ENCODE data around the gene SEPTIN5. TPM values are rescaled to one million over a fixed set of nuclear protein-coding genes. Genes with fewer than 3 reads are reported as not detected.
"Not testable (repeated sequence)": the region's sequence is repeated elsewhere in the genome, so short reads cannot be mapped to it uniquely, and the experiment has no call there.

SEPTIN5 gene
- total RNA-seq, 1 donor from 2014 or later = 9.3 TPM

GRCh38 chr22:19722178-19722981, 8.1 kb downstream of the SEPTIN5 start:
- Histone ChIP-seq H3K36me3 (no peaks in the 10 kb centered on the region), H3K27me3 (ENCODE audit: low read depth) (peaks cover 57% of the 10 kb centered on the region), H3K27ac (no peak overlapping the region), H3K4me1 (peaks cover 27% of the 10 kb centered on the region), H3K4me3 (no peak overlapping the region), H3K9me3 (no peaks in the 10 kb centered on the region)
- TF ChIP-seq CTCF (IDR thresholded peaks at IDR 0.05) = no peak
- intact Hi-C loops (cut with DNase I) = no loop called here
- DNase-seq (no peak), ATAC-seq (no peak)

GRCh38 chr22:19722982-19723231, 8.6 kb downstream of the SEPTIN5 start:
- ATAC-seq (no peak), DNase-seq (no peak)
- Histone ChIP-seq H3K4me1 (peaks cover 22% of the 10 kb centered on the region), H3K27me3 (ENCODE audit: low read depth) (peaks cover 56% of the 10 kb centered on the region), H3K9me3 (no peaks in the 10 kb centered on the region), H3K27ac (no peak overlapping the region), H3K36me3 (no peaks in the 10 kb centered on the region), H3K4me3 (no peak overlapping the region)
- TF ChIP-seq CTCF (IDR thresholded peaks at IDR 0.05) = no peak
- intact Hi-C loops (cut with DNase I) = no loop called here

GRCh38 chr22:19723232-19723982, 9.1 kb downstream of the SEPTIN5 start, which contains the start of gene GP1BB:
GP1BB (plus strand) TSS chr22:19723539; CDS start chr22:19723570, 31 bp downstream.
- DNase-seq (peak; percentile 61), ATAC-seq (peak; percentile 46 to 82)
- H3K36me3 ChIP-seq = no peaks in the 10 kb centered on the region
- intact Hi-C loops (cut with DNase I) = no loop called here
- peak; percentile 14 for TF ChIP-seq CTCF (IDR thresholded peaks at IDR 0.05)
- peak within 1 kb of the TSS; percentile 36 for H3K4me3 ChIP-seq
- H3K27ac ChIP-seq = no peak within 1 kb of the TSS
- peaks cover 20% of the 10 kb centered on the region for H3K4me1 ChIP-seq
- peaks cover 54% of the 10 kb centered on the region for H3K27me3 ChIP-seq (ENCODE audit: low read depth)
- no peaks in the 10 kb centered on the region for H3K9me3 ChIP-seq

- Histone ChIP-seq H3K4me3 (peak overlapping the region; percentile 36), H3K27ac (no peak overlapping the region), H3K27me3 (ENCODE audit: low read depth) (peaks cover 46% of the 10 kb centered on the region), H3K4me1 (peaks cover 14% of the 10 kb centered on the region), H3K36me3 (no peaks in the 10 kb centered on the region), H3K9me3 (no peaks in the 10 kb centered on the region)
- DNase-seq (no peak), ATAC-seq (peak; percentile 18 to 26)
- TF ChIP-seq CTCF (IDR thresholded peaks at IDR 0.05) = no peak
- intact Hi-C loops (cut with DNase I) = no loop called here
Observed at GRCh38 chr22:19723983-19724827, 9.9 kb downstream of the SEPTIN5 start.

GRCh38 chr22:19724927-19725661, 10.8 kb downstream of the SEPTIN5 start:
- H3K36me3 ChIP-seq = no peaks in the 10 kb centered on the region
- H3K4me1 ChIP-seq = peaks cover 14% of the 10 kb centered on the region
- no peak overlapping the region for H3K27ac ChIP-seq
- no peak for ATAC-seq
- no peaks in the 10 kb centered on the region for H3K9me3 ChIP-seq
- peaks cover 37% of the 10 kb centered on the region for H3K27me3 ChIP-seq (ENCODE audit: low read depth)
- intact Hi-C loops (cut with DNase I) = no loop called here
- no peak for TF ChIP-seq CTCF (IDR thresholded peaks at IDR 0.05)
- no peak overlapping the region for H3K4me3 ChIP-seq
- no peak for DNase-seq

GRCh38 chr22:19726064-19726788, 11.9 kb downstream of the SEPTIN5 start:
- H3K9me3 ChIP-seq; ATAC-seq; DNase-seq; H3K27ac ChIP-seq; intact Hi-C loops (cut with DNase I); H3K4me3 ChIP-seq; H3K36me3 ChIP-seq: not testable (repeated sequence)
- H3K4me1 ChIP-seq = peaks cover 25% of the 10 kb centered on the region
- peaks cover 36% of the 10 kb centered on the region for H3K27me3 ChIP-seq (ENCODE audit: low read depth)
